ENCODE results near the gene POLR3C.

- TF ChIP-seq, protein P1, sequence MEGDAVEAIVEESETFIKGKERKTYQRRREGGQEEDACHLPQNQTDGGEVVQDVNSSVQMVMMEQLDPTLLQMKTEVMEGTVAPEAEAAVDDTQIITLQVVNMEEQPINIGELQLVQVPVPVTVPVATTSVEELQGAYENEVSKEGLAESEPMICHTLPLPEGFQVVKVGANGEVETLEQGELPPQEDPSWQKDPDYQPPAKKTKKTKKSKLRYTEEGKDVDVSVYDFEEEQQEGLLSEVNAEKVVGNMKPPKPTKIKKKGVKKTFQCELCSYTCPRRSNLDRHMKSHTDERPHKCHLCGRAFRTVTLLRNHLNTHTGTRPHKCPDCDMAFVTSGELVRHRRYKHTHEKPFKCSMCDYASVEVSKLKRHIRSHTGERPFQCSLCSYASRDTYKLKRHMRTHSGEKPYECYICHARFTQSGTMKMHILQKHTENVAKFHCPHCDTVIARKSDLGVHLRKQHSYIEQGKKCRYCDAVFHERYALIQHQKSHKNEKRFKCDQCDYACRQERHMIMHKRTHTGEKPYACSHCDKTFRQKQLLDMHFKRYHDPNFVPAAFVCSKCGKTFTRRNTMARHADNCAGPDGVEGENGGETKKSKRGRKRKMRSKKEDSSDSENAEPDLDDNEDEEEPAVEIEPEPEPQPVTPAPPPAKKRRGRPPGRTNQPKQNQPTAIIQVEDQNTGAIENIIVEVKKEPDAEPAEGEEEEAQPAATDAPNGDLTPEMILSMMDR (conservative IDR thresholded peaks at IDR 0.05; ENCODE audit: low read length), result no peak
- no peak for TF ChIP-seq EZH2phosphoT487 (IDR thresholded peaks at IDR 0.05; ENCODE audit: borderline replicate concordance, low read depth, low read length)
Observed at GRCh38 chr1:145785547-145785946, 38.5 kb upstream of the POLR3C start.
